Left forelimb (tissue), 1 donor: ENCODE measurements around the gene YIPF2.
"Not testable (repeated sequence)": the region's sequence is repeated elsewhere in the genome, so short reads cannot be mapped to it uniquely, and the experiment has no call there.

Experiments
- DNase-seq: peaks from one replicate; pipeline ENCODE4 v3.0.0-alpha.2; 2018; ENCODE audit warnings: low spot score

YIPF2 gene

GRCh38 chr19:10928563-10929401, at the start of gene YIPF2, which contains the start of gene TIMM29:
Gene YIPF2, minus strand, starts transcription at chr19:10928639. Its CDS starts 229 bp downstream, at chr19:10928410.
Gene TIMM29, plus strand, starts transcription at chr19:10928811. Its CDS starts 12 bp downstream, at chr19:10928823.
- peak; percentile 95 for DNase-seq

GRCh38 chr19:10977742-10978092, 49.3 kb upstream of the YIPF2 start:
- DNase-seq: no peak

GRCh38 chr19:10976131-10976892, 47.9 kb upstream of the YIPF2 start:
- DNase-seq: no peak

- peak; percentile 79 for DNase-seq
These were observed 47.1 kb upstream of the YIPF2 start for GRCh38 chr19:10975374-10976130.

- no peak for DNase-seq
These were observed 42.8 kb upstream of the YIPF2 start for GRCh38 chr19:10971107-10971726.

GRCh38 chr19:10968527-10969135, 40.2 kb upstream of the YIPF2 start:
- no peak for DNase-seq

GRCh38 chr19:10966809-10967208, 38.4 kb upstream of the YIPF2 start:
- DNase-seq: no peak

- no peak for DNase-seq
These were observed 37.0 kb upstream of the YIPF2 start for GRCh38 chr19:10965398-10965797.

GRCh38 chr19:10964903-10965302, 36.5 kb upstream of the YIPF2 start:
- DNase-seq: no peak

GRCh38 chr19:10963865-10964264, 35.4 kb upstream of the YIPF2 start:
- no peak for DNase-seq

GRCh38 chr19:10962863-10963262, 34.4 kb upstream of the YIPF2 start:
- DNase-seq: no peak

GRCh38 chr19:10961073-10961860, 32.8 kb upstream of the YIPF2 start:
- peak; percentile 85 for DNase-seq

GRCh38 chr19:10960314-10961072, 32.1 kb upstream of the YIPF2 start, which contains the start of gene SMARCA4:
Gene SMARCA4, plus strand, starts transcription at chr19:10961030. Its CDS starts 23,122 bp downstream, at chr19:10984152.
- DNase-seq: peak; percentile 99

GRCh38 chr19:10959277-10959968, 31.0 kb upstream of the YIPF2 start:
- DNase-seq: not testable (repeated sequence)

GRCh38 chr19:10952809-10953208, 24.4 kb upstream of the YIPF2 start:
- no peak for DNase-seq

- DNase-seq: no peak
These were observed 18.7 kb upstream of the YIPF2 start for GRCh38 chr19:10946958-10947657.

- no peak for DNase-seq
These were observed 16.8 kb upstream of the YIPF2 start for GRCh38 chr19:10945264-10945663.

GRCh38 chr19:10943412-10943811, 15.0 kb upstream of the YIPF2 start:
- not testable (repeated sequence) for DNase-seq
